Measurements from ENCODE around the gene SPATA17.
"Not testable (repeated sequence)": the region's sequence is repeated elsewhere in the genome, so short reads cannot be mapped to it uniquely, and the experiment has no call there.

The SPATA17 gene

DNA sequence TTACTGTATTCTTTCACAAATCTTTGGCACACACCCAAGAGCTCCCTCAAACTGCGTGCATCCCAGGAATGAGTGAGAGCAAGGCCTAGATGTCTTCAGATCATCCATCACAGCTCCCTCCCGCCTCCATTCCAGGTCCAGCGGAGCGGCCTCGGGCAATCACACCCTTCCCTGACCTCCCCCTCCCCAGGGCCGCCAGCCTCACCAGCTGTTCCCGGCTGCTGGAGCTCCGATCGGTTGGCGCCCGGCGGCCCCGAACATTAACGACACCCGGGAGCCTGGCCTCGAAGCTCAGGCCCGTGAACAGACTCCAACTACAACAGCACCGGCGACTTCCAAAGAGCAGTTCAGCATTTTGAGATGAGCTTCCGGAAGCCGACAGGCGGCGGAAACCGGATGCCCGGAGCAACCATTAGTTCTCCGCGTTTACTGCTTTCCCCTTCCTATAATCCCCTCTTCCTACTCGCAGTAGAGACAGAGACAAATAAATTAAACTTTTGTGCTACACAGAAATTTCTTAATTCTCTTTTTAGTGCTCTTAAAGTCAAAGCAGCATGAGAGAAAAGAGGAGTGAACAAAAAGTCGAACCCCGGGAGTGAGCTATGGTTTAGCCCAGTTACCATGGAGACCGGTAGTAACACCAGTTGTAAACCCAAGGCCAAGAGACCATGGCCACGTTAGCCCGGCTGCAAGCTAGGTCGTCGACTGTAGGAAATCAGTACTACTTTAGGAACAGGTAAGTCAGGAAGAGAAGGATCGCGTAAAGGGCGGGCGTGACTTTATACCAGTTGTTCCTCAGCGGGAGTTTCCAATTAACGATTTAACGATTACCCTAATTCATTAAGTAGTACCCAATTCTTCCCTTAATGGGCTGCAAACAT is at the start of gene SPATA17, which contains the start of gene GPATCH2:
TSS of gene SPATA17 (plus strand) at position 634 of the 881 bp plus-strand sequence. CDS start at position 669, 35 bp downstream.
TSS of gene GPATCH2 (minus strand) at position 380 of the 881 bp plus-strand sequence. CDS start at position 261, 119 bp downstream.
- peak; percentile 62 to 67 for DNase-seq

DNA sequence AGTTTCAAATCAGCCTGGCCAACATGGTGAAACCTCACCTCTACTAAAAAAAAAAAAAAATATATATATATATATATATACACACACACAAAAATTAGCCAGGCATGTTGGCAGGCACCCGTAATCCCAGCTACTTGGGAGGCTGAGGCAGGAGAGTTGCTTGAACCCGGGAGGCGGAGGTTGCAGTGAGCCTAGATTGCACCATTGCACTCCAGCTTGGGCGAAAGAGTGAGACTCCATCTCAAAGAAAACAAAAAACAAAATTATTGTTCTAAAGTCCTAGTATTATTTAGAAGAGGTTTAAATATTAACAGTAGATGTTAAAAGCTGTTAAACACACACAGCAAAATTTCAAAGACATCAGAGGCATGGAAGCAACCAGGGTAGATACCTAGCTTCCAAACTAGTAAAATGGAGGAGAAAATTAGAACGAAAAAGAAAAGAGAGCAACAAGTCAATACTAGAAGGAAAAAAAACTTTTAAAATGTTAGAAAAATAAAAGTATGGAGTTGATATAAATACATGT is 46.8 kb upstream of the SPATA17 start:
- not testable (repeated sequence) for DNase-seq

DNA sequence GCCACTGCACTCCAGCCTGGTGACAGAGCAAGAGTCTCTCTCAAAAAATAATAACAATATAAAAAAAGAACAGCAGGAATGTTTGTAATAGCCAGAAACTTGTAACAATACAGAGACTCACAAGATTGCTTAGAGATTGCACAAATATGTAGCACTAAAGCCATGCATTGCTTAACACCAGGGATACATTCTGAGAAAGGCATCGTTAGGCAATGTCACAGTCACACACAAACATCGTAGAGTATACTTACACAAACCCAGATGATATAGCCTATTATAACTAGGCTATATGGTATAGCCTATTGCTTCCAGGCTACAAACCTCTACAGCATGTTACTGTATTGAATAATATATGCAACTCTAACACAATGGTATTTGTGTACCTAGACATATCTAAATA is 45.6 kb upstream of the SPATA17 start:
- no peak for DNase-seq

DNA sequence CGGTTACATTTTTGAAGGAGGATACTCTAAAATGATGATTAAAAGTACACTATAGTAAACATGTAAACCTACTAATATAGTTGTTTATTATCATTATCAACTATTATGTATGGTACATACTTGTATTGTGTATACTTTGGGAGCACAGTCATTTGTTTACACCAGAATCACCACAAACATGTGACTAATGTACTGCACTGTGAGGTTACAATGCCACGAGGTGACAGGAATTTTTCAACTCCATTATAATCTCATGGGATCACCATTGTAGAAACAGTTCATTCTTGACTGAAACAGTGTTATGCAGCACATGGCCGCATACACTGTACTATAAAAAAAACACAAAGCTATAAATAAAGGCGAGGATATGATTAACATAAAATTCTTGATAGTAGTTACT is 44.6 kb upstream of the SPATA17 start:
- DNase-seq = no peak

- no peak for DNase-seq
Observed at GRCh38 chr1:217590598-217590997, 40.5 kb upstream of the SPATA17 start.

DNA sequence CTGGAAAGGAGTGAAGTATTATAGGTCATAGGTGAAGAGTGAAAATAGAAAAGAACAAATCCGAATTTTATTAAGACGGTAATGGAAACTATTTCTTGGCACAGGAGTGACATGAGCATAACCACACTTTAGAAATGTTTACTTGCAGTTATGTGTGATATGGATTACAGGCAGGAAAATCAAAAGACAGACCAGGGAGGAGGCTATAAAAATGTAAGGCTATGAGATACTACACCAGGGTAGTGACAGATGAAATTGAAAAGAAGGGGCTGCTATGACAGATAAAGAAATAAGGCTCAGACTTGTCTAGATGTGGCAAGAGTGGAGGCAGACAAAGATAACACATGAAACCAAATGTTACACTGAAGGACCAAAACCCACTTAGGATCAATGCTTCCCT is 32.0 kb upstream of the SPATA17 start:
- no peak for DNase-seq

DNA sequence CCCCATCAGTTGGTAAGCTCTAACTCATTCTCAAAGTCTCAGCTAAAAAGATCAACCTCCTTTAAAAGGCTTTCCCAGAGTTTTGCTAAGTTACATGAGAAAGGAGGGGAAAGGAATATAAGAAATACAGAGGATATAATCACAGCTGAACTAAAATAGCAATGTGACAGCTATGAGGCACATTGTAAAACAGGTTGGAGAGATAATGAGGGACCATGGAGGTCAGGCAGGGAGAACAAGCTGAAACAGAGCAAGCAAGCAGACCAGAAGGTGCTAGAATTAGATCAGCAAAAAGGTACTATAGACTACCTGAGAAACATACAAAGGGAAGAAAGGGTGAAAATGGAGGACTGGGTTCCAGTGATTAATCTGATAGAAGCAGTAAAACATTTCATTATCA is 28.8 kb upstream of the SPATA17 start:
- DNase-seq = no peak

- DNase-seq = no peak
Observed at GRCh38 chr1:217605390-217605789, 25.8 kb upstream of the SPATA17 start.

DNA sequence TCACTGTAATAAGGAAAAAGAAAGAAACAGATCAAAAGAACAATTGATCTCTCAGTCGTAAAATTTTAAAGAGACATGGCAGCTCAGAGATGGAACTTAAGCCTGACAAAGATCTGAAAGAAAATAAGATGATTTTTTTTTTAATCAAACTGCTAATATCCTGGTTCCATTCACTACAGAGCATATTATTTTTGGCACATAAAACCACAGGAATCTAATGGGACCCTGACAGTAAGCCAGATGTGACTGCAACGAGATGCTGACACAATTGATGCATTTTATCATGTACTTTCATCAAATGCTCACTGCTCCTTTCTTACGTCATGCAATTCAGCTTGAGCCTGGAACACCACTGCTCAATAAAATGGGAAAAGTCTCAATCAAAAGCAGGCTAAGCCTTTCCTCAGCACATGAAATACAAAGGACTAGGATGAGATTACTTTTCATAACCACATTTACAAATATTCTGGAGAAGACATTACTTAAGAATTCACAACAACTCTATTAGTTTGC is 16.9 kb upstream of the SPATA17 start:
- DNase-seq = no peak

DNA sequence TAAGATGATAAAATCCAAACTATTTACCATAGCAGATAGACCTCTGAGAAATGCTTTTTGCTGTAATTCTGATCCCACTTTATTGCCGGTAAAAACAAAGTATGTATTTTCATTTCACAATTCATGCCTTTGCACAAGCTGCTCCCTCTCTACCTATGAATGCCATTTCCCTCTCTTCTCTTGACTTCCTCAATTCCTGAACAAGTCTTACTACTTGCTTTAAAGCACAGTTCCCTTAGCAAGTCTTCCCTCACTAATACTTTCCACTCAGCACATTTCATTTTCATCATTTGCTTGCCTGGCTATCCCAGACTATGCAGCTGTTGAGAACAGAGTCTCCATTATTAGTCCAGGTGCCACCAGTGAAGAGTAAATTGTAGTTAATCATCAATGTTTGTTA is 14.0 kb upstream of the SPATA17 start:
- no peak for DNase-seq

GRCh38 chr1:217620814-217621213 is 10.3 kb upstream of the SPATA17 start:
- DNase-seq = no peak

DNA sequence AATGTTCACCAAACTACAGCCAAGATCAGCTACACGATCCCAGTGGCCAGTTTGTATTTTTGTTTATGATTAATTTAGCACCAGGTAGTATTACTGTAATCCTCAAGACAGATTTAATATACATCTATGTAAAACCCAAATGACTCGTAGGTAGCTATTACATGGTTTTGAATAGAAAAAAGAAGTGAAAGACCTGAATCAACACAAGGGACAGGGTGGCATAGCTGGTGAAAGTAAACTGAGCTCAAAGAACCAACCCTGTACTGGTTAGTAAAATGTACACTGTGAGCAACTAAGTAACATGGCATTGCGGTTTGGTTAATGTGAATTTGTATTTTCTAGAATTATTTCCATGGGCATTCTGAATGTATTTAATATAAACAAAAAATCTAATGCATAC is 9.1 kb upstream of the SPATA17 start:
- no peak for DNase-seq

GRCh38 chr1:217626321-217626720 is 4.8 kb upstream of the SPATA17 start:
- DNase-seq = no peak

- DNase-seq = no peak
Observed at GRCh38 chr1:217627431-217627830, 3.7 kb upstream of the SPATA17 start.

- DNase-seq = no peak
Observed at GRCh38 chr1:217642455-217642854, 11.3 kb downstream of the SPATA17 start.

DNA sequence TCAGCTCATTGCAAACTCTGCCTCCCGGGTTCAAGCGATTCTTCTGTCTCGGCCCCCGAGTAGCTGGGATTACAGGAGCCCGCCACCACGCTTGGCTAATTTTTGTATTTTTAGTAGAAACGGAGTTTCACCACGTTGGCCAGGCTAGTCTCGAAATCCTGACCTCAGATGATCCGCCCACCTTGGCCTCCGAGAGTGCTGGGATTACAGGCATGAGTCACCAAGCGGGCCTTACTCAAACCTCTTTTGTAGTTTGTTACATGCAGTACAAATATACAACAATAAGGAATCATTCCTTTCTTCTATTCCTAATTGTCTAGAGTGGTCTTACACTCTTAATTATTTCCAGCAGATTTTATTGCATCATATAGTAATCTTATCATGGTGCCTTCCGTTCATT is 16.6 kb downstream of the SPATA17 start:
- no peak for DNase-seq

GRCh38 chr1:217650674-217651073 is 19.5 kb downstream of the SPATA17 start:
- DNase-seq = no peak

DNA sequence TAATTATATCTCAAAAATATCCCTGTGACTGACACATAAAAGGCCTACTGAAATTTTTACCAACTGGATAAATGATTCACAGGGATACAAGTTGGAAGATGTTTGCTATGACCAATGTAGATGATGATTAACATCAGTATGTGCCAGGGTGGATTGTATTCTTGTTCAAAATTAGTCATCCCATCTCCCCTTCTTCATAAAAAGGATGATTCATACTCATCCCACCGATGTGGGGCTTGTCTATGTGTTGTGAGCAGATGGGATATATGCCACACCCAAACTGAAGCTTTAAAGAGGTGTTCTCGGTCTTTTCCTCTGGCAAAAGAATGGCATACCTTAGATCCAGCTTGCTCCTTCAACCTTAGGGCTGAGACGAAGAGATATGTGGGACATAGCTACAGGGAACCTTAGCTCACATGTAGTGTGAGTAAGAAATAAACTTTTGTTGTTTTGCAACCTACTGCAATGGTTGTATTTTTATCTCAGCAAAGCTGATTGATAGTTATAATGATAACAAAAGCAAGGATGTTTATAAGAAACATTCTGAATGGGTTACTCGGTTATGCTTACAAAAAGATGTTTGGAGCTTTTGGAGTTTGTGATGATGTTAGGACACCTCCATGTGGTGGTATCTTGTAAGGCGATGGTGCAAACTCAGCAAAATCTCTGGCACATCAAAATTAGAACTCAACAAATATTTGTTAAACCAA is 29.4 kb downstream of the SPATA17 start:
- DNase-seq = no peak

GRCh38 chr1:217661407-217661806 is 30.3 kb downstream of the SPATA17 start:
- no peak for DNase-seq

- DNase-seq = no peak
Observed at GRCh38 chr1:217668351-217668940, 37.3 kb downstream of the SPATA17 start.

- no peak for DNase-seq
Observed at GRCh38 chr1:217673387-217673786, 42.2 kb downstream of the SPATA17 start.

DNA sequence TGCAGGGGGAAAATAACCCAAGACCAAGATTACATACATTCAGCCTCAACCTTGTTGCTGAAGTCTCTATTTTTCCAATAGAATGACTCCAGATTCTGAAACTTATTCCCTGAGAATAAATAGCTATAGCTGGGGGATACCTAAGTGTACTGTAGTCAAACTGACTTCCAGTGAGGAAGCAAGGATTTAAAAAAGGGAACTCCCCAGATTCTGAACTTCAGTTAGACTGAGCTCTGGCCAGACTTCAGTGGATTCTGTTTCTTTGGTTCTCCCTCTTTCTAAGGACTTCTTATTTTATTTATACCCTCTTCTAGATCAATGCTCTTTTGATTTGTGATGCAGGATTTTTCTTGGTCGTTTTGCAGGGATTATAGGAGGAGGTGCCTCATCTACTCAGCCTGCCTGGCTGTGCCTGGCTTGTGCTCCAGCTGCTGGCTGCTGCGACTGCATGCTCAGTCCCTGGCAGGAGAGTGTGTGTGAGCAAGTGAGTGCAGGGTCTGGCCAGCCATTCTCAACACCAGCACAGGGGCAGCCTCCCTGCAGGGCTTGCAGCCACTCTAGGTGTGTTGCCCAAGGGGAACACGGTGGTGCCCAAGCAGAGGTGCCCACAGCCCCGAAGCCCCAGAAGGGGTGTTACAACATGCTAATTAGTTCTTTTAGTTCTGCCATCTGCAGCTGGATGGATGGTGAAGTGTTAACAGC is 43.0 kb downstream of the SPATA17 start:
- DNase-seq = no peak

DNA sequence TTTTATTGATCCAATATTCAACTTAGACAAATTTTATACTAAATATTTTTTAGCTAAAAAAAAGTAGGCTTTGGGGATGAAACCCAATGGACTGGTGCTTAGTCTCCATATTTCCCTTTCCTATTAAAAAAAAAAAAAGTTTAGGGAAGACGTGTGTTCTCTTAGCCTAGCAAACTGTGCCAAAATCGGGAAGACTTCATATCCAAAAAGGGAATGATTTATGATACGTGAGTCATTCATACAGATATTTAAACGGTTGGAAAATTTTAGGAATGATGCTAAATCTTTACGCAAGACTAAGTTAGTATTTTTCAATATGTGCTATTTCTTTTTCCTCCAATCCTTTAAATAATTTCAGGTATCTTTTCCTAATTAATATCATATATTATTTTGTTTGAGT is 50.7 kb downstream of the SPATA17 start:
- DNase-seq = no peak

Measured in activated CD4-positive, alpha-beta T cell treated with anti-CD3 and anti-CD28 coated beads, Interleukin-2, amount 50 U/mL, for 4 hours (primary cell).